Smooth muscle cell (in vitro differentiated cells): Measurements from ENCODE around the gene CA5B. TPM values are rescaled to one million over a fixed set of nuclear protein-coding genes. Genes with fewer than 3 reads are reported as not detected.
A peak's percentile ranks its signal among the peaks of the same experiment; 100 is the strongest.
"Not testable (repeated sequence)": the region's sequence is repeated elsewhere in the genome, so short reads cannot be mapped to it uniquely, and the experiment has no call there.

Experiments used
- DNase-seq: peaks from one replicate; lab custom pipeline; 2025; ENCODE audit not compliant: unreplicated experiment; lab: John Stamatoyannopoulos, UW
- H2AFZ ChIP-seq: fragments of 200-600 bp; sonication (generic); 2 replicates; pipeline ENCODE4 v1.6.0; 2016; ENCODE audit warnings: antibody characterized with exemption, low read depth, mild to moderate bottlenecking
- H3F3A ChIP-seq: fragments of 200-600 bp; sonication (generic); 2 replicates; pipeline ENCODE4 v1.6.0; 2017; ENCODE audit warnings: antibody characterized with exemption, low read depth
- H3K27ac ChIP-seq: fragments of 200-600 bp; sonication (generic); 2 replicates; pipeline ENCODE4 v1.5.1; 2016; ENCODE audit warnings: low read depth, mild to moderate bottlenecking
- H3K27me3 ChIP-seq: fragments of 200-600 bp; sonication (generic); 2 replicates; pipeline ENCODE4 v1.6.1; 2016; ENCODE audit warnings: low read depth, mild to moderate bottlenecking
- H3K36me3 ChIP-seq: fragments of 200-600 bp; sonication (generic); 2 replicates; pipeline ENCODE4 v1.5.1; 2016; ENCODE audit warnings: low read depth
- H3K4me1 ChIP-seq: fragments of 200-600 bp; sonication (generic); 2 replicates; pipeline ENCODE4 v1.5.1; 2016; ENCODE audit warnings: low read depth
- H3K4me2 ChIP-seq: fragments of 200-600 bp; sonication (generic); 2 replicates; pipeline ENCODE4 v1.6.0; 2016; ENCODE audit warnings: mild to moderate bottlenecking
- H3K4me3 ChIP-seq: fragments of 200-600 bp; sonication (generic); 2 replicates; pipeline ENCODE4 v1.5.1; 2016; ENCODE audit warnings: mild to moderate bottlenecking
- H3K79me2 ChIP-seq: fragments of 200-600 bp; sonication (generic); 2 replicates; pipeline ENCODE4 v1.6.0; 2016; ENCODE audit warnings: low read depth, mild to moderate bottlenecking
- H3K9ac ChIP-seq: fragments of 200-600 bp; sonication (generic); 2 replicates; pipeline ENCODE4 v1.6.0; 2016; ENCODE audit warnings: low read depth
- H3K9me3 ChIP-seq: fragments of 200-600 bp; sonication (generic); replicated peaks from 2 replicates; pipeline ENCODE4 v1.5.1; 2016; ENCODE audit warnings: low read depth
- H4K20me1 ChIP-seq: fragments of 200-600 bp; sonication (generic); 2 replicates; pipeline ENCODE4 v1.6.0; 2016; ENCODE audit warnings: low read depth
- CTCF ChIP-seq: fragments of 200-600 bp; sonication (generic); IDR thresholded peaks from 2 replicates; pipeline ENCODE4 v1.5.1; 2017; ENCODE audit warnings: borderline replicate concordance, mild to moderate bottlenecking, antibody characterized with exemption; ENCODE audit not compliant: insufficient read depth, poor library complexity, severe bottlenecking
- WGBS: methylation state at CpG from one replicate; pipeline ENCODE4 v1.1.7; 2016; ENCODE audit warnings: low lambda C conversion rate; 5-methylcytosine and 5-hydroxymethylcytosine counted together
- polyA plus RNA-seq: library from polyadenylated mRNA; unstranded; fragments of >200 nt; fragmentation: Nextera tagmentation; extraction: Ambion mirVana; gene quantifications from 2 replicates; pipeline ENCODE4 v1.2.1, GENCODE V29; 2016
- total RNA-seq: library from RNA; depleted of rRNA; stranded (reverse); fragments of >200 nt; gene quantifications from 2 replicates; pipeline ENCODE4 v1.2.3, GENCODE V29; 2014

CA5B gene
- total and polyA plus RNA-seq, 2 experiments from 2014 or later, result 10.1 to 10.3 TPM

GRCh38 chrX:15750611-15751154 lies 12.6 kb downstream of the CA5B start:
- peaks cover 24% of the 10 kb centered on the region for H3K4me1 ChIP-seq
- peak; percentile 2 for DNase-seq
- H3K9me3 ChIP-seq, result no peaks in the 10 kb centered on the region
- H3K27me3 ChIP-seq, result no peaks in the 10 kb centered on the region
- no peak overlapping the region for H3K4me3 ChIP-seq
- TF ChIP-seq CTCF, result no peak
- H3K36me3 ChIP-seq, result no peaks in the 10 kb centered on the region
- peak overlapping the region; percentile 84 for H3K9ac ChIP-seq
- no peaks in the 10 kb centered on the region for H4K20me1 ChIP-seq
- no peaks in the 10 kb centered on the region for H3K79me2 ChIP-seq
- no peak overlapping the region for H2AFZ ChIP-seq
- peaks cover 25% of the 10 kb centered on the region for H3F3A ChIP-seq
- peak overlapping the region; percentile 98 for H3K27ac ChIP-seq
- 39% methylated on average over 5 of the region's 5 CpGs for WGBS
- peak overlapping the region; percentile 41 for H3K4me2 ChIP-seq

GRCh38 chrX:15751155-15751819 lies 13.2 kb downstream of the CA5B start:
- TF ChIP-seq CTCF, result no peak
- DNase-seq, result no peak
- no peak overlapping the region for H2AFZ ChIP-seq
- no peaks in the 10 kb centered on the region for H3K9me3 ChIP-seq
- no peaks in the 10 kb centered on the region for H4K20me1 ChIP-seq
- 25% methylated on average over 4 of the region's 4 CpGs for WGBS
- no peaks in the 10 kb centered on the region for H3K27me3 ChIP-seq
- no peaks in the 10 kb centered on the region for H3K36me3 ChIP-seq
- peaks cover 24% of the 10 kb centered on the region for H3K4me1 ChIP-seq
- H3K79me2 ChIP-seq, result no peaks in the 10 kb centered on the region
- no peak overlapping the region for H3K4me3 ChIP-seq
- H3K27ac ChIP-seq, result peak overlapping the region; percentile 98
- H3K4me2 ChIP-seq, result peak overlapping the region; percentile 41
- peaks cover 25% of the 10 kb centered on the region for H3F3A ChIP-seq
- H3K9ac ChIP-seq, result peak overlapping the region; percentile 84

- no peak for TF ChIP-seq CTCF
- Histone ChIP-seq H3K9ac (no peak overlapping the region), H3K27me3 (no peaks in the 10 kb centered on the region), H3K27ac (no peak overlapping the region), H3K9me3 (no peaks in the 10 kb centered on the region), H3K4me1 (peaks cover 3% of the 10 kb centered on the region), H2AFZ (no peak overlapping the region), H3K4me2 (no peak overlapping the region), H3K36me3 (no peaks in the 10 kb centered on the region), H3K4me3 (no peak overlapping the region), H3F3A (peaks cover 11% of the 10 kb centered on the region), H4K20me1 (no peaks in the 10 kb centered on the region), H3K79me2 (no peaks in the 10 kb centered on the region)
- DNase-seq, result no peak
- WGBS, result 83% methylated on average over 2 of the region's 2 CpGs
Measured at GRCh38 chrX:15755091-15755490, 17.0 kb downstream of the CA5B start.

- Histone ChIP-seq H2AFZ (no peak overlapping the region), H4K20me1 (no peaks in the 10 kb centered on the region), H3K4me2 (no peak overlapping the region), H3K9me3 (no peaks in the 10 kb centered on the region), H3K36me3 (no peaks in the 10 kb centered on the region), H3K9ac (no peak overlapping the region), H3K79me2 (no peaks in the 10 kb centered on the region), H3K27ac (no peak overlapping the region), H3K27me3 (no peaks in the 10 kb centered on the region), H3K4me3 (no peak overlapping the region), H3K4me1 (no peaks in the 10 kb centered on the region), H3F3A (no peaks in the 10 kb centered on the region)
- TF ChIP-seq CTCF, result no peak
- WGBS, result 66% methylated on average over 4 of the region's 4 CpGs
- DNase-seq, result no peak
Measured at GRCh38 chrX:15758140-15758539, 20.1 kb downstream of the CA5B start.

- not testable (repeated sequence) for H3K27ac ChIP-seq, H3K27me3 ChIP-seq, H3K4me3 ChIP-seq, H3F3A ChIP-seq, H2AFZ ChIP-seq, H3K9ac ChIP-seq, H3K4me2 ChIP-seq, H3K79me2 ChIP-seq, H3K4me1 ChIP-seq, H3K9me3 ChIP-seq, DNase-seq, H4K20me1 ChIP-seq, H3K36me3 ChIP-seq
- WGBS, result 92% methylated on average over 6 of the region's 6 CpGs
Measured at GRCh38 chrX:15759886-15760285, 21.8 kb downstream of the CA5B start.
